HL-60 (cell line): ENCODE results near the gene SEC24D.

ENCODE experiments used
- DNase-seq, 2 experiments: peaks; one replicate each; pipeline ENCODE4 v3.0.0-alpha.2; 2010 to 2020; ENCODE audit warnings: low read depth in 1 of 2, low spot score in 1 of 2
- H3K27ac ChIP-seq: fragments of 250-450 bp; sonication (Bioruptor Pico); replicated peaks from 2 replicates; pipeline ENCODE4 v1.5.1; 2020; ENCODE audit warnings: mild to moderate bottlenecking, moderate library complexity
- H3K27me3 ChIP-seq: fragments of 250-450 bp; sonication (Bioruptor Pico); 2 replicates; pipeline ENCODE4 v1.5.1; 2021; ENCODE audit warnings: mild to moderate bottlenecking, moderate library complexity; ENCODE audit not compliant: insufficient read depth, poor library complexity, severe bottlenecking
- H3K4me3 ChIP-seq: replicated peaks from 2 replicates; pipeline ENCODE4 v1.5.1; 2011; ENCODE audit warnings: mild to moderate bottlenecking, control low read depth, low read length; ENCODE audit not compliant: insufficient read depth
- CTCF ChIP-seq: IDR thresholded peaks from one replicate; pipeline ENCODE4 v1.5.1; 2011; ENCODE audit warnings: low read length, control low read depth, inconsistent platforms; ENCODE audit not compliant: insufficient read depth
- GABPA ChIP-seq: IDR thresholded peaks from 2 replicates; pipeline ENCODE4 v1.6.1; 2012; ENCODE audit warnings: low read depth
- POLR2AphosphoS5 ChIP-seq: IDR thresholded peaks from 2 replicates; pipeline ENCODE4 v1.6.1; 2012; ENCODE audit warnings: low read depth
- REST ChIP-seq: IDR thresholded peaks from 2 replicates; pipeline ENCODE4 v1.6.1; 2012; ENCODE audit warnings: low read depth; ENCODE audit not compliant: insufficient replicate concordance
- SPI1 ChIP-seq: IDR thresholded peaks from 2 replicates; pipeline ENCODE4 v1.6.1; 2012; ENCODE audit warnings: low read depth, mild to moderate bottlenecking, borderline replicate concordance

Gene SEC24D

DNA sequence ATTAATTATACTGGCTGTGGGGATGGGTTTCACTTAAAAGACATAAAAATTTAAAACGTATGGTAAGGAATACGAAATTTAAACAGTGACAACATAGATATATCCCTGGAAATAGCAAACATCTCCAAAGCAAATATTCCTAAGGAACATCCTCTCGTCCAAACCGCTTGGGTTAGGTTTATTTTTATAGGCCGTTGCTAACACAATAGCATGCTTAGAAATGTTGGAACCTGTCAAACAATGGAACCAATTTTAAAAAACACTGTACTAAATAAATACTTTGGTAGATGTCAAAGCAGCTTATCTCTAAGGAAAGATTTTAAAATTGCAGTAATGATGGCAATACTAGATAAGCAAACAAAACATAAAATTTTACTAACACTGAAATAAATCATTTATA is 45.4 kb downstream of the SEC24D start:
- H3K27ac ChIP-seq: no peak overlapping the region
- no peak for DNase-seq
- no peak overlapping the region for H3K4me3 ChIP-seq
- H3K27me3 ChIP-seq: no peaks in the 10 kb centered on the region
- no peak for TF ChIP-seq REST
- no peak for TF ChIP-seq SPI1

GRCh38 chr4:118788911-118789310 is 47.0 kb downstream of the SEC24D start:
- no peak for TF ChIP-seq GABPA
- TF ChIP-seq CTCF: no peak
- TF ChIP-seq SPI1: no peak
- no peak for TF ChIP-seq POLR2AphosphoS5
- no peak for TF ChIP-seq REST
- H3K27ac ChIP-seq: no peak overlapping the region
- no peak for DNase-seq

DNA sequence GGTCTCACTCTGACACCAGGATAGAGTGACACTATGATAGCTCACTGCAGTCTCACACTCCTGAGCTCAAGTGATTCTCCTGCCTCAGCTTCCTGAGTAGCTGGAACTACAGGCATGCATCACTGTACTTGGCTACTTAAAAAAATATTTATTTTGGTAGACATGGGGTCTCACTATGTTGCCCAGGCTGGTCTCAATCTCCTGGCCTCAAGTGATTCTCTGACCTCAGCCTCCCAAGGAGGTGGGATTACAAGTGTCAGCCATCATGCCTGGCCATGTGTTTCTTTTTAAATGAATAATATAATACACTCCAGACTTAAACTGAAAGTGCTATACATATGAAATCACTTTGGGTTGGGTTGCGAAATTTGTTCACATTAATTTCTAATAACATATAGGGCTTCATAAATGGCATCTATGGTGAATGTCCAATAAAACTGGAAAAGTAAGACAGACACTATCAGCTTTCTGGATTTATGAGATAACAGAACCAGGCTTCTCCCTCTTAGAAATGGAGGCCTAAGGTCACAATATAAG is 48.0 kb downstream of the SEC24D start:
- Histone ChIP-seq H3K4me3 (no peak overlapping the region), H3K27me3 (no peaks in the 10 kb centered on the region), H3K27ac (no peak overlapping the region)
- DNase-seq: no peak
- no peak for TF ChIP-seq SPI1
- no peak for TF ChIP-seq REST
- TF ChIP-seq POLR2AphosphoS5: no peak
- no peak for TF ChIP-seq CTCF
- no peak for TF ChIP-seq GABPA

More at GRCh38 chr4:118788911-118789310, 47.0 kb downstream of the SEC24D start:
- no peak overlapping the region for H3K4me3 ChIP-seq
- no peaks in the 10 kb centered on the region for H3K27me3 ChIP-seq
